Gastroesophageal sphincter (tissue), 4 donors: ENCODE results near the gene ZNF787. TPM values are rescaled to one million over a fixed set of nuclear protein-coding genes. Genes with fewer than 3 reads are reported as not detected.
"Not testable (repeated sequence)": the region's sequence is repeated elsewhere in the genome, so short reads cannot be mapped to it uniquely, and the experiment has no call there.

ENCODE experiments used
- ATAC-seq: fragments of 150-250 bp; one replicate; pipeline ENCODE4 v1.9.1; 2016; ENCODE audit warnings: mild to moderate bottlenecking, moderate library complexity
- H3K27ac ChIP-seq, 4 donors: fragments of 200-600 bp; sonication (generic) in 3 of 4; 1 replicate in 3 of 4; 2 replicates in 1 of 4; pipeline ENCODE4 v1.5.1; 2016 to 2019
- H3K27me3 ChIP-seq: fragments of 200-600 bp; sonication (generic); one replicate; pipeline ENCODE4 v1.5.1; 2019
- H3K36me3 ChIP-seq, 2 donors: fragments of 200-600 bp; sonication (generic); one replicate each; pipeline ENCODE4 v1.5.1; 2019; ENCODE audit warnings: control low read depth in 1 of 2
- H3K4me1 ChIP-seq, 3 donors: fragments of 200-600 bp; sonication (generic); 1 replicate in 2 of 3; 2 replicates in 1 of 3; pipeline ENCODE4 v1.5.1; 2016 to 2019; ENCODE audit warnings: control low read depth in 2 of 3
- H3K4me3 ChIP-seq, 2 donors: fragments of 200-600 bp; sonication (generic); one replicate each; pipeline ENCODE4 v1.5.1; 2019; ENCODE audit warnings: mild to moderate bottlenecking in 1 of 2, moderate library complexity in 1 of 2
- H3K9me3 ChIP-seq, 3 donors: fragments of 200-600 bp; sonication (generic); one replicate each; pipeline ENCODE4 v1.5.1; 2017 to 2019; ENCODE audit warnings: control low read depth in 2 of 3
- EP300 ChIP-seq: sonication (generic); formaldehyde crosslinking; IDR thresholded peaks from one replicate; pipeline ENCODE4 v1.6.1; 2017; ENCODE audit warnings: antibody characterized with exemption, mild to moderate bottlenecking
- POLR2A ChIP-seq, 2 donors: fragments of 450-650 bp; IDR thresholded peaks; one replicate each; pipeline ENCODE4 v1.6.1; 2017; ENCODE audit warnings: antibody characterized with exemption in 2 of 2, mild to moderate bottlenecking in 2 of 2, moderate library complexity in 1 of 2
- POLR2AphosphoS5 ChIP-seq: sonication (generic); formaldehyde crosslinking; IDR thresholded peaks from one replicate; pipeline ENCODE4 v1.6.1; 2017; ENCODE audit warnings: antibody characterized with exemption
- WGBS, 2 donors: methylation state at CpG; one replicate each; pipeline ENCODE4 v1.1.5; 2018; ENCODE audit warnings: low coverage in 1 of 2; 5-methylcytosine and 5-hydroxymethylcytosine counted together
- total RNA-seq, 4 donors: library from RNA; depleted of rRNA; stranded (reverse); fragments of >200 nt; gene quantifications; one replicate each; pipeline ENCODE4 v1.1.0, GENCODE V29; 2016
- TF ChIP-seq, protein P1 (sequence below), 4 experiments: fragments of 200-600 bp in 2 of 4; fragments of 450-650 bp in 2 of 4; sonication (generic) in 1 of 4; IDR thresholded peaks; one replicate each; pipeline ENCODE4 v1.5.1; 2017 to 2019; ENCODE audit warnings: antibody characterized with exemption in 4 of 4, mild to moderate bottlenecking in 2 of 4, moderate library complexity in 2 of 4

The ZNF787 gene
- total RNA-seq, 4 donors from 2014 or later: 18.6 to 31.8 (median 19.7) TPM

DNA sequence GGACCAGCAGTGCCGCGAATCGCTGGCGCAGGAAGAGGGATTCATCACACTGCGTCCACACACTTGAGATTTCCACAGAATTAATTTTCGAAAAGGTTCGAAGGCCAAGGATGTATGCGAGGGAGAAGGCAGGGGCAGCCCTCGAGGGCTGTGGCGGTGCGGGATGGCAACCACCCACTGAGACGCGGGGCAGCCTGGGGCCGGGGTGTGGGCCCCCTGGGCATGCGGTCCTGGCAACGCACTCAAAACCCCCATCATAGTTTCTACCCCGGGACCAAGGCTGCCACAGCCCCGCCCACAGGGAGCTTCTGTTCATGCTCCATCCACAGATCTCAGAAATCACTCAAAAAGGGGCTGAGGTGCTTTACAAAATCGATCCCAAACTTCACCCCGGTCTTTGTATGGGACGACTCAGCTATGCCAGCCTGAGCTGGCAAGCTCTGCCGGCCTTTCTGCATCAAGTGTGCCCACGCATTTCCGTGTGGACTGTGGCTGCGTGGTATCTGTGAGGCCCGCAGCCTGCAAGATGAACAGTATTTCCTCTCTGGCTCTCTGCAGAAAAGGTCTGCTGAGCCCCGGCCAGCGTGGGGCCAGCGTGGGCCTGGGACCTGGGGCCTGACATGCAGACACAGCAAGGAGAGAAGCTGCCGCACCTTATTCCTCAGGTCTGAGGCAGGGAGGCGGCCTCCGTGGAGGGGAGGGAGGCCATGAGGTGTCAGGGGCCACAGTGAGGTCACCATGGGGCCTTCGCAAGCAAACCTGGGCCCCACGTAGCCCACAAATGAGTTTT, 19.2 kb downstream of the ZNF787 start:
- TF ChIP-seq EP300 (no peak), POLR2A (IDR thresholded peaks at IDR 0.05) (no peak), POLR2AphosphoS5 (no peak)
- TF ChIP-seq, protein P1, sequence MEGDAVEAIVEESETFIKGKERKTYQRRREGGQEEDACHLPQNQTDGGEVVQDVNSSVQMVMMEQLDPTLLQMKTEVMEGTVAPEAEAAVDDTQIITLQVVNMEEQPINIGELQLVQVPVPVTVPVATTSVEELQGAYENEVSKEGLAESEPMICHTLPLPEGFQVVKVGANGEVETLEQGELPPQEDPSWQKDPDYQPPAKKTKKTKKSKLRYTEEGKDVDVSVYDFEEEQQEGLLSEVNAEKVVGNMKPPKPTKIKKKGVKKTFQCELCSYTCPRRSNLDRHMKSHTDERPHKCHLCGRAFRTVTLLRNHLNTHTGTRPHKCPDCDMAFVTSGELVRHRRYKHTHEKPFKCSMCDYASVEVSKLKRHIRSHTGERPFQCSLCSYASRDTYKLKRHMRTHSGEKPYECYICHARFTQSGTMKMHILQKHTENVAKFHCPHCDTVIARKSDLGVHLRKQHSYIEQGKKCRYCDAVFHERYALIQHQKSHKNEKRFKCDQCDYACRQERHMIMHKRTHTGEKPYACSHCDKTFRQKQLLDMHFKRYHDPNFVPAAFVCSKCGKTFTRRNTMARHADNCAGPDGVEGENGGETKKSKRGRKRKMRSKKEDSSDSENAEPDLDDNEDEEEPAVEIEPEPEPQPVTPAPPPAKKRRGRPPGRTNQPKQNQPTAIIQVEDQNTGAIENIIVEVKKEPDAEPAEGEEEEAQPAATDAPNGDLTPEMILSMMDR (IDR thresholded peaks at IDR 0.05): no peak
- ATAC-seq: no peak
- H3K27ac ChIP-seq: no peak overlapping the region
- 89 to 90% methylated on average over 10 to 16 of the region's 34 CpGs for WGBS, 2 donors
- no peaks in the 10 kb centered on the region for H3K9me3 ChIP-seq
- peaks cover 0 to 56% of the 10 kb centered on the region in 2 donors for H3K36me3 ChIP-seq
- H3K4me1 ChIP-seq: peaks cover 0 to 51% (median 19%) of the 10 kb centered on the region in 3 donors
- H3K27me3 ChIP-seq: no peaks in the 10 kb centered on the region
- H3K4me3 ChIP-seq: no peak overlapping the region

- H3K27me3 ChIP-seq: no peaks in the 10 kb centered on the region
- TF ChIP-seq POLR2AphosphoS5: no peak
- no peak for TF ChIP-seq POLR2A (IDR thresholded peaks at IDR 0.05)
- TF ChIP-seq, protein P1 (IDR thresholded peaks at IDR 0.05): no peak
- no peak for TF ChIP-seq EP300
- peaks cover 0 to 44% (median 10%) of the 10 kb centered on the region in 3 donors for H3K4me1 ChIP-seq
- 74 to 94% methylated on average over 5 to 8 of the region's 25 CpGs for WGBS, 2 donors
- no peak for ATAC-seq
- H3K36me3 ChIP-seq: peaks cover 0 to 58% of the 10 kb centered on the region in 2 donors
- no peak overlapping the region for H3K27ac ChIP-seq
- no peaks in the 10 kb centered on the region for H3K9me3 ChIP-seq
- no peak overlapping the region for H3K4me3 ChIP-seq
Observed at GRCh38 chr19:56101095-56101494, 20.0 kb downstream of the ZNF787 start.

- H3K4me1 ChIP-seq: peaks cover 0 to 32% (median 3%) of the 10 kb centered on the region in 3 donors
- H3K27me3 ChIP-seq: no peaks in the 10 kb centered on the region
- TF ChIP-seq POLR2AphosphoS5 (no peak), EP300 (no peak), POLR2A (IDR thresholded peaks at IDR 0.05) (no peak)
- TF ChIP-seq, protein P1 (IDR thresholded peaks at IDR 0.05): no peak
- H3K36me3 ChIP-seq: peaks cover 0 to 65% of the 10 kb centered on the region in 2 donors
- H3K27ac ChIP-seq: no peak overlapping the region
- WGBS, 2 donors: 87 to 92% methylated on average over 7 to 11 of the region's 31 CpGs
- H3K4me3 ChIP-seq: no peak overlapping the region
- no peak for ATAC-seq
- H3K9me3 ChIP-seq: no peaks in the 10 kb centered on the region
Observed at GRCh38 chr19:56099638-56100539, 21.2 kb downstream of the ZNF787 start.

DNA sequence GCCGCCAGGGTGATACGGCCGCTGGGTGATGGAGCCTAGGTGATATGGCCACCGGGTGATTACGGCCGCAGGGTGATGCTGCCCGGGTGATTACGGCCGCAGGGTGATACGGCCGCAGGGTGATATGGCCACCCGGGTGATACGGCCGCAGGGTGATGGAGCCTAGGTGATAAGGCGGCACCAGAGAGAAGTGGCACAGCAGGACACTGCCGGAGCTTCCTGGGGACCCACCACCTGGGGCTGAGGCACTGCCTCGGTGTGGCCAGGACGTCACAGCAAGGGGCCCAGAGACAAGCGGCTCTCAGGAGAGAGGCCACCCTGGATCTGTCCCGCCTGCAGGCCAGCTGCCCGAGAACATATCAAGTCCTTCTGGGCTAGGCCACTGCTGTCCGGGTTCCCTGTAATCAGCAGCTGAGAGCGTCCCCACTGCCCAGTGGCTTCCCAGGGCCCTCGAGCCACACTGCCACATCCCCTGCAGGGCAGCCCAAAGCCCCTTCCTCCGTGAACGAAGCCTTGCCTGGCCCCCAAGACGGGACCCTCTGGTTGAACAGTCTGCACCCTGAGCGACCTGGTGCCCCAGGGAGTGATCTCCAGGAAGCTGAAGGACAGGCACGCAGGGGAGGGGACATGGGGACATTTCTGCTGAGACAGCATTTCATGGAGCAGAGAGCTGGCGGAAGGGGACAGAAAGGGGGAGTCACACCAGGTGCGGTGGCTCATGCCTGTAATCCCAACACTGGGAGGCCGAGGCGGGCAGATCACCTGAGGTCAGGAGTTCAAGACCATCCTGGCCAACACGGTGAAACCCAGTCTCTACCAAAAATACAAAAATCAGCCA, 22.1 kb downstream of the ZNF787 start:
- H3K36me3 ChIP-seq: peaks cover 0 to 72% of the 10 kb centered on the region in 2 donors
- WGBS, 2 donors: 100% methylated on average over 1 to 4 of the region's 34 CpGs
- peaks cover 0 to 25% (median 0%) of the 10 kb centered on the region in 3 donors for H3K4me1 ChIP-seq
- no peak for TF ChIP-seq POLR2AphosphoS5
- no peak for TF ChIP-seq EP300
- no peak for TF ChIP-seq POLR2A (IDR thresholded peaks at IDR 0.05)
- TF ChIP-seq, protein P1 (IDR thresholded peaks at IDR 0.05): no peak
- H3K9me3 ChIP-seq: no peaks in the 10 kb centered on the region
- H3K4me3 ChIP-seq: no peak overlapping the region
- no peak for ATAC-seq
- no peaks in the 10 kb centered on the region for H3K27me3 ChIP-seq
- H3K27ac ChIP-seq: no peak overlapping the region

DNA sequence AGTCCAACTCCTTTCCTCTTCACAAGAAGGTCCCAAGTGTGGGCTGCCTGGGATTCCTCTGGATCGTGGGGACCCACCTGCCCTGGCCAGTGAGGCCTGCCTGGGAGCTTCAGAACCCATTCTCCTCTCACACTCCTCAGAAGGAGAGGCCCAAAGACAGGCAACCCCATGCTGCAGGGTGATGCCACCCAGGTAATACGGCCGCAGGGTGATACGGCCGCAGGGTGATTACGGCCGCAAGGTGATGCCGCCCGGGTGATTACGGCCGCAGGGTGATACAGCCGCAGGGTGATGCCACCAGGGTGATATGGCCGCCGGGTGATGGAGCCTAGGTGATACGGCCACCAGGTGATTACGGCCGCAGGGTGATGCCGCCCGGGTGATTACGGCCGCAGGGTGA, 22.9 kb downstream of the ZNF787 start:
- not testable (repeated sequence) for H3K27me3 ChIP-seq, ATAC-seq, H3K4me3 ChIP-seq, H3K9me3 ChIP-seq, H3K27ac ChIP-seq
- WGBS, 2 donors: no CpG with 5 or more reads among the region's 21 CpGs
- Histone ChIP-seq H3K4me1 (peaks cover 0 to 22% (median 0%) of the 10 kb centered on the region in 3 donors), H3K36me3 (peaks cover 0 to 76% of the 10 kb centered on the region in 2 donors)
